Calu3 (cell line): Measurements from ENCODE around the gene MAP4K3. TPM values are rescaled to one million over a fixed set of nuclear protein-coding genes. Genes with fewer than 3 reads are reported as not detected.
"Not testable (repeated sequence)": the region's sequence is repeated elsewhere in the genome, so short reads cannot be mapped to it uniquely, and the experiment has no call there.

Source experiments
- BruUV-seq: library from RNA; stranded (reverse); fragments of 400-500 nt; replicated peaks from 2 replicates; lab custom pipeline; 2021; lab: Mats Ljungman, UMichigan
- CTCF ChIA-PET: fragments of 300-600 bp; sonication (Branson Sonifier 250); formaldehyde crosslinking; loops from one replicate; lab custom pipeline; 2022; ENCODE audit warnings: antibody characterized with exemption; lab: Charles Lee
- DNase-seq: peaks from one replicate; pipeline ENCODE4 v3.0.0; 2022
- H3K27ac Mint-ChIP-seq: one replicate; pipeline ENCODE4 v1.8.0; 2022; ENCODE audit warnings: mixed read lengths; ENCODE audit not compliant: unreplicated experiment
- H3K27me3 Mint-ChIP-seq: one replicate; pipeline ENCODE4 v1.8.0; 2022; ENCODE audit warnings: mixed read lengths; ENCODE audit not compliant: unreplicated experiment
- H3K36me3 Mint-ChIP-seq: one replicate; pipeline ENCODE4 v1.8.0; 2022; ENCODE audit warnings: mild to moderate bottlenecking, moderate library complexity, mixed read lengths; ENCODE audit not compliant: insufficient read depth, unreplicated experiment
- H3K4me1 Mint-ChIP-seq: one replicate; pipeline ENCODE4 v1.8.0; 2022; ENCODE audit warnings: mild to moderate bottlenecking, low read depth, mixed read lengths; ENCODE audit not compliant: unreplicated experiment
- H3K4me3 Mint-ChIP-seq: one replicate; pipeline ENCODE4 v1.8.0; 2022; ENCODE audit warnings: mild to moderate bottlenecking, low read depth, moderate library complexity, mixed read lengths; ENCODE audit not compliant: unreplicated experiment
- H3K9me3 Mint-ChIP-seq: one replicate; pipeline ENCODE4 v1.8.0; 2022; ENCODE audit warnings: low read depth, mixed read lengths; ENCODE audit not compliant: unreplicated experiment
- intact Hi-C: fragments of 100-400 bp; cut with micrococcal nuclease; formaldehyde crosslinking; loops from one replicate; pipeline ENCODE4 v1.10.0; 2022; ENCODE audit not compliant: unreplicated experiment
- total RNA-seq: library from RNA; stranded (reverse); gene quantifications from 2 replicates; pipeline ENCODE4 v1.2.3, GENCODE V29; 2022
- TF ChIP-seq, protein P1 (sequence below): fragments of 200-600 bp; IDR thresholded peaks from one replicate; pipeline ENCODE4 v1.8.0; 2022; ENCODE audit warnings: antibody characterized with exemption; ENCODE audit not compliant: unreplicated experiment

MAP4K3 gene
- total RNA-seq, 1 experiment from 2014 or later, result 30.7 TPM

DNA sequence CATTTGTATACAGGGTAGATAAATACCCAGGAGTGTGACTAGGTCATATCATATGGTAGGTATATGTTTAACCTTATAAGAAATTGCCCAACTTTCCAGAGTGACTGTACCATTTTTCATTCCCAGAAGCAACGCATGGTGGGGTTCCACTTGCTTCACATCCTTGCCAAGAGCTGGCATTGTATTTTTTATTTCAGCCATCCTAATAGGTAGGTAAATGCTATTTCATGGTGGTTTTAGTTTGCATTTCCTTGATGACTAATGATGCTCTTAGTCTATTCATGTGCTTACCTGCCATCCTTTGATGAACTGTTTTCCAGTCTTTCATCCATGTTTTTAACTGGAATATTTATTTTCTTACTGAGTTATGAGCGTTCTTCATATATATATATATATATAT, 51.9 kb downstream of the MAP4K3 start:
- H3K4me3 Mint-ChIP-seq, result no peak overlapping the region
- H3K27me3 Mint-ChIP-seq, result no peaks in the 10 kb centered on the region
- peaks cover 25% of the 10 kb centered on the region for H3K4me1 Mint-ChIP-seq
- CTCF ChIA-PET, result no interaction called here
- TF ChIP-seq, protein P1, sequence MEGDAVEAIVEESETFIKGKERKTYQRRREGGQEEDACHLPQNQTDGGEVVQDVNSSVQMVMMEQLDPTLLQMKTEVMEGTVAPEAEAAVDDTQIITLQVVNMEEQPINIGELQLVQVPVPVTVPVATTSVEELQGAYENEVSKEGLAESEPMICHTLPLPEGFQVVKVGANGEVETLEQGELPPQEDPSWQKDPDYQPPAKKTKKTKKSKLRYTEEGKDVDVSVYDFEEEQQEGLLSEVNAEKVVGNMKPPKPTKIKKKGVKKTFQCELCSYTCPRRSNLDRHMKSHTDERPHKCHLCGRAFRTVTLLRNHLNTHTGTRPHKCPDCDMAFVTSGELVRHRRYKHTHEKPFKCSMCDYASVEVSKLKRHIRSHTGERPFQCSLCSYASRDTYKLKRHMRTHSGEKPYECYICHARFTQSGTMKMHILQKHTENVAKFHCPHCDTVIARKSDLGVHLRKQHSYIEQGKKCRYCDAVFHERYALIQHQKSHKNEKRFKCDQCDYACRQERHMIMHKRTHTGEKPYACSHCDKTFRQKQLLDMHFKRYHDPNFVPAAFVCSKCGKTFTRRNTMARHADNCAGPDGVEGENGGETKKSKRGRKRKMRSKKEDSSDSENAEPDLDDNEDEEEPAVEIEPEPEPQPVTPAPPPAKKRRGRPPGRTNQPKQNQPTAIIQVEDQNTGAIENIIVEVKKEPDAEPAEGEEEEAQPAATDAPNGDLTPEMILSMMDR, result no peak
- intact Hi-C loops, result no loop called here
- peaks cover 3% of the 10 kb centered on the region for H3K9me3 Mint-ChIP-seq
- no TSS peak for BruUV-seq
- H3K27ac Mint-ChIP-seq, result no peak overlapping the region
- no peak for DNase-seq
- H3K36me3 Mint-ChIP-seq, result no peaks in the 10 kb centered on the region

DNA sequence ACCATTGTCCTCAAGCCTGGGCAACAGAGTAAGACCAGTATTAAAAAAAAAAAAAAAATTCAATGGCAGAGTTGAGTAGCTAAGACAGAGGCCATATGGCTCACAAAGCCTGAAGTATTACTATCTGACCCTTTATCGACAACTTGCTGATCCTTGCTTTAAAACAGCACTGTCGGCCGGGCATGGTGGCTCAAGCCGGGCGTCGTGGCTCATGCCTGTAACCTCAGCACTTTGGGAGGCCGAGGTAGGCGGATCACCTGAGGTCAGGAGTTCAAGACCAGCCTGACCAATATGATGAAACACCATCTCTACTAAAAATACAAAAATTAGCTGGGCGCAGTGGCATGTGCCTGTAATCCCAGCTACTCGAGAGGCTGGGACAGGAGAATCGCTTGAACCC, 53.0 kb downstream of the MAP4K3 start:
- DNase-seq, H3K9me3 Mint-ChIP-seq, H3K36me3 Mint-ChIP-seq, H3K27ac Mint-ChIP-seq, H3K4me3 Mint-ChIP-seq, H3K27me3 Mint-ChIP-seq, BruUV-seq, CTCF ChIA-PET: not testable (repeated sequence)
- H3K4me1 Mint-ChIP-seq, result peaks cover 18% of the 10 kb centered on the region
- intact Hi-C loops, result loop anchor here (5.0 kb wide), 1 partner anchor 48 kb away; no protein-coding TSS in a partner anchor

DNA sequence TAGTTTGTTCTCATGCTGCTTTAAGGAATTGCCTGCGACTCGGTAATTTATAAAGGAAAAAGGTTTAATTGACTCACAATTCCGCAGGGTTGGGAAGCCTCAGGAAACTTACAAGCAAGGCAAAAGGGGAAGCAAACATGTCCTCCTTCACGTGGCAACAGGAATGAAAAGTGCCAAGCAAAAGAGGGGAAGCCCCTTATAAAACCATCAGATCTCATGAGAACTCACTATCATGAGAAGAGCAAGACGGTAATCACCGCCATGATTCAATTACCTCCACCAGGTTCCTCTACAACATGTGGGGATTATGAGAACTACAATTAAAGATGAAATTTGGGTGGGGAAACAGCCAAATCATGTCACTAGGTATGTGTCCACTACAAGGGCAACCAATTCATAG, 53.9 kb downstream of the MAP4K3 start:
- no TSS peak for BruUV-seq
- Mint-ChIP-seq H3K36me3 (no peaks in the 10 kb centered on the region), H3K4me3 (no peak overlapping the region), H3K4me1 (peaks cover 14% of the 10 kb centered on the region), H3K27me3 (no peaks in the 10 kb centered on the region), H3K9me3 (peaks cover 3% of the 10 kb centered on the region), H3K27ac (no peak overlapping the region)
- CTCF ChIA-PET, result no interaction called here
- TF ChIP-seq, protein P1, result no peak
- no peak for DNase-seq
- intact Hi-C loops, result loop anchor here (5.0 kb wide), 1 partner anchor 49 kb away; no protein-coding TSS in a partner anchor

DNA sequence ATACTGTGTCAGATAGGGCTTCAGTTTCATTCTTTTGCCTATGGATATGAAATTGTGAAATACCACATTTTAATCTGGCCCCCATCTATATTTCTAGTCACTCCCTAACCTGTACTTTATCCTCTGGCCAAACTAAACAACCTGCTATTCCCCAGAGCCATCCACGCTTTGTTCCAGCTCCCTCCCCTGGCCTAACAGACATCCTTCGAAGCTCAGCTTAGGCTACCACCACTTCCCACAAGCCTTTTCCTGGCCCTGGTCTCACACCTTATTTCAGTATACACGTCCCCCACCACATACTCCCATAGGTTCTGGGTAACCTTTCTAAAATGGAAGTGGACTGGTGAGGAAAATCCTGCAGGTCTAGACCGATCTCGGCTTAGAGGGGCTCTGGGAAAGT, 55.4 kb downstream of the MAP4K3 start:
- TF ChIP-seq, protein P1, result no peak
- CTCF ChIA-PET, result no interaction called here
- Mint-ChIP-seq H3K27me3 (no peaks in the 10 kb centered on the region), H3K4me1 (peaks cover 14% of the 10 kb centered on the region), H3K4me3 (no peak overlapping the region), H3K36me3 (no peaks in the 10 kb centered on the region), H3K27ac (no peak overlapping the region), H3K9me3 (peaks cover 3% of the 10 kb centered on the region)
- BruUV-seq, result no TSS peak
- intact Hi-C loops, result loop anchor here (5.0 kb wide), 1 partner anchor 51 kb away; no protein-coding TSS in a partner anchor
- no peak for DNase-seq

DNA sequence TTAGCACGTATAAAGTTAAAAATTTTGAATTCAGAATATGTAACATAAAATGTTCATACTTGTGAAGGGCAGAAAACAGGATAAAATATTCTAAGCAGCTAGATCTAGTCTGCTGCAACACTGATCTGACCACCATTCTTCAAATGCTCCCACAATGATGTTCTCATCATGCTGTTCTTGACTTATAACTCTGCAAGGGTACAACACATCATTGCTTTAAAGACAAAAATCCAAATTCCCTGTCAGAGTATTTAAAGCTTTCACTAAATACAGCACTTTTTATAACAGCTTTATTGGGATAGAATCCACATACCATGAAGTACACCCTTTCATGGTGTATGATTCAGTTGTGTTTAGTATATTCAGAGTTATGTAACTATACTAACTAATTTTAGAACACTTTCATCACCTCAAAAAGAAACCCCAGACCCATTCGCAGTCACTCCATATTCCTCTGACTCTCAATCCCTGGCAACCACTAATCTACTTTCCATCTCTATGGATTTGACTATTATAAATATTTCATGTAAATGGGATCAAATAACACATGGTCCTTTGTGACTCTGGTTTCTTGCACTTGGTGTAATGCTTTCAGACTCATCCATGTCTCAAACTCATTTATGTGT, 56.4 kb downstream of the MAP4K3 start:
- no peak for DNase-seq
- CTCF ChIA-PET, result interaction anchor here (1.1 to 1.4 kb wide), 3 partner anchors 52 to 57 kb away, joined by 3 to 5 read pairs (median 3); partner anchors contain the start of gene MAP4K3
- BruUV-seq, result no TSS peak
- no peaks in the 10 kb centered on the region for H3K36me3 Mint-ChIP-seq
- no peaks in the 10 kb centered on the region for H3K27me3 Mint-ChIP-seq
- intact Hi-C loops, result loop anchor here (5.0 kb wide), 1 partner anchor 52 kb away; no protein-coding TSS in a partner anchor
- H3K4me3 Mint-ChIP-seq, result no peak overlapping the region
- H3K4me1 Mint-ChIP-seq, result peaks cover 14% of the 10 kb centered on the region
- H3K27ac Mint-ChIP-seq, result no peak overlapping the region
- H3K9me3 Mint-ChIP-seq, result no peaks in the 10 kb centered on the region
- TF ChIP-seq, protein P1, result no peak
